Fibroblast of the aortic adventitia (primary cell): ENCODE results near the gene MAGI2. TPM values are rescaled to one million over a fixed set of nuclear protein-coding genes. Genes with fewer than 3 reads are reported as not detected.
"Not testable (repeated sequence)": the region's sequence is repeated elsewhere in the genome, so short reads cannot be mapped to it uniquely, and the experiment has no call there.

ENCODE experiments used
- DNase-seq: peaks from one replicate; pipeline ENCODE4 v3.0.0-alpha.2; 2010; ENCODE audit warnings: low read depth
- H3K4me3 ChIP-seq: 2 replicates; pipeline ENCODE4 v1.5.1; 2011; ENCODE audit warnings: low read depth, mild to moderate bottlenecking, control low read depth, low read length, moderate library complexity
- CTCF ChIP-seq: IDR thresholded peaks from 2 replicates; pipeline ENCODE4 v1.5.1; 2011; ENCODE audit warnings: mild to moderate bottlenecking, low read length, control low read depth, inconsistent platforms; ENCODE audit not compliant: insufficient read depth
- total RNA-seq: library from RNA; depleted of rRNA; stranded (reverse); fragments of >200 nt; gene quantifications from 2 replicates; pipeline ENCODE4 v1.2.3, GENCODE V29; 2012; ENCODE audit warnings: low replicate concordance

The MAGI2 gene
- total RNA-seq, 1 donor: 25.5 TPM

GRCh38 chr7:79452495-79453265, 787 bp downstream of the MAGI2 start:
- H3K4me3 ChIP-seq: peak overlapping the region; percentile 91
- TF ChIP-seq CTCF: no peak
- peak; percentile 62 for DNase-seq

- peak; percentile 91 for DNase-seq
- TF ChIP-seq CTCF: no peak
- H3K4me3 ChIP-seq: peak overlapping the region; percentile 91
Observed at GRCh38 chr7:79452032-79452494, 1.4 kb downstream of the MAGI2 start.

- DNase-seq: no peak
- H3K4me3 ChIP-seq: peak overlapping the region; percentile 91
- no peak for TF ChIP-seq CTCF
Observed at GRCh38 chr7:79451580-79451979, 1.9 kb downstream of the MAGI2 start.

- DNase-seq: peak; percentile 38
- not testable (repeated sequence) for H3K4me3 ChIP-seq
Observed at GRCh38 chr7:79442766-79443165, 10.7 kb downstream of the MAGI2 start.

GRCh38 chr7:79436378-79436777, 17.1 kb downstream of the MAGI2 start:
- H3K4me3 ChIP-seq: no peak overlapping the region
- TF ChIP-seq CTCF: no peak
- DNase-seq: no peak

GRCh38 chr7:79434867-79435266, 18.6 kb downstream of the MAGI2 start:
- no peak for DNase-seq
- H3K4me3 ChIP-seq: no peak overlapping the region
- TF ChIP-seq CTCF: no peak

GRCh38 chr7:79434098-79434497, 19.4 kb downstream of the MAGI2 start:
- peak; percentile 73 for DNase-seq
- H3K4me3 ChIP-seq: no peak overlapping the region
- TF ChIP-seq CTCF: no peak
